ENCODE measurements around the gene APOL2. TPM values are rescaled to one million over a fixed set of nuclear protein-coding genes. Genes with fewer than 3 reads are reported as not detected.

APOL2 gene
- total RNA-seq, 1 donor from 2014 or later: 63.8 TPM

DNA sequence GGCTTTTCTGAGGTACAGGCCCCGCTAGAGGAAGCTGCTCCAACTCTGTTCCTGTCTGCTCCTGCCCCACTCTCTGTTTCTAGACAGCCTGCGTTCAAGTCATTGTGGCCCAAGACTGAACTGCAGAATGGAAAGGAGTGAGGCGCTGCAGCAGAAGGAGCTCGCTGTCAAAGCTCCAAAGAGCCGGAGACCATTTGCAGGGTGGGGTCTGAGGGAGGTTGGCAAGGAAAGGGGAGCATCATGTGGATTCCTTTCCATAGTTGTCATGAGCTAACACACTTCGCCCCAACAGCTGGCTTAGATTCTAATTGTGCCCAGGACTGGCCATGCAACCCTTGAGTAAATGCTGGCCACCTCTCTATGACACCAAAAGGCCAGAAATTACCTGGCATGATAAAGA, 56.5 kb downstream of the APOL2 start:
- H3K36me3 ChIP-seq: no peaks in the 10 kb centered on the region
- H3K9me3 ChIP-seq: no peaks in the 10 kb centered on the region
- no peak for DNase-seq (ENCODE audit: extremely low spot score in 2 of 2)
- no peak for TF ChIP-seq POLR2A (IDR thresholded peaks at IDR 0.05)
- TF ChIP-seq, protein P1, sequence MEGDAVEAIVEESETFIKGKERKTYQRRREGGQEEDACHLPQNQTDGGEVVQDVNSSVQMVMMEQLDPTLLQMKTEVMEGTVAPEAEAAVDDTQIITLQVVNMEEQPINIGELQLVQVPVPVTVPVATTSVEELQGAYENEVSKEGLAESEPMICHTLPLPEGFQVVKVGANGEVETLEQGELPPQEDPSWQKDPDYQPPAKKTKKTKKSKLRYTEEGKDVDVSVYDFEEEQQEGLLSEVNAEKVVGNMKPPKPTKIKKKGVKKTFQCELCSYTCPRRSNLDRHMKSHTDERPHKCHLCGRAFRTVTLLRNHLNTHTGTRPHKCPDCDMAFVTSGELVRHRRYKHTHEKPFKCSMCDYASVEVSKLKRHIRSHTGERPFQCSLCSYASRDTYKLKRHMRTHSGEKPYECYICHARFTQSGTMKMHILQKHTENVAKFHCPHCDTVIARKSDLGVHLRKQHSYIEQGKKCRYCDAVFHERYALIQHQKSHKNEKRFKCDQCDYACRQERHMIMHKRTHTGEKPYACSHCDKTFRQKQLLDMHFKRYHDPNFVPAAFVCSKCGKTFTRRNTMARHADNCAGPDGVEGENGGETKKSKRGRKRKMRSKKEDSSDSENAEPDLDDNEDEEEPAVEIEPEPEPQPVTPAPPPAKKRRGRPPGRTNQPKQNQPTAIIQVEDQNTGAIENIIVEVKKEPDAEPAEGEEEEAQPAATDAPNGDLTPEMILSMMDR (IDR thresholded peaks at IDR 0.05): no peak
- TF ChIP-seq POLR2AphosphoS5 (IDR thresholded peaks at IDR 0.05; ENCODE audit: insufficient read depth in 1 of 2, low read depth in 1 of 2): no peak
- H3K4me3 ChIP-seq: no peak overlapping the region
- H3K27ac ChIP-seq: no peak overlapping the region
- intact Hi-C loops (cut with DNase I): loop anchor here (5.0 kb wide), 1 partner anchor 41 kb away; no protein-coding TSS in a partner anchor
- no peaks in the 10 kb centered on the region for H3K27me3 ChIP-seq
- H3K4me1 ChIP-seq: no peaks in the 10 kb centered on the region

DNA sequence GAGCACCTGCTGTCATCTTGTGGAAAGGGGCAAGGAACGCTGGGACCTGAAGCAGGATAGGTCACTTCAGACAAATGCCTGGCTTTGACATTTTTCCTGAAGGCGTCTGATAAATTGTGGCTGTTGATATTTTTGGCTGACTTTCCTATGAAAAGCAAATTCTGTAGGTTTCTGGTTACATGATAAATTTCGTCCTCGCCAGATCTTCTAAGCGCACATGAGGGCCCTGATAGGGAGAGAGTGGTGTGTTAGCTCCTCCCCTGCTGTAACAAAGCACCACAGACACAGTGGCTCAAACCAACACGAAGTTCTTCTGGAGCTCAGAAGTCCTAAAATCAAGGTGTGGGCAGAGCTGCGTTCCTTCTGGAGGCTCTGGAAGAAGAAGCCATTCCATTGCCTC, 57.3 kb downstream of the APOL2 start:
- Histone ChIP-seq H3K4me1 (no peaks in the 10 kb centered on the region), H3K4me3 (no peak overlapping the region), H3K27me3 (no peaks in the 10 kb centered on the region), H3K36me3 (no peaks in the 10 kb centered on the region), H3K27ac (no peak overlapping the region), H3K9me3 (no peaks in the 10 kb centered on the region)
- intact Hi-C loops (cut with DNase I): loop anchor here (5.0 kb wide), 1 partner anchor 40 kb away; no protein-coding TSS in a partner anchor
- TF ChIP-seq, protein P1 (IDR thresholded peaks at IDR 0.05): no peak
- no peak for TF ChIP-seq POLR2AphosphoS5 (IDR thresholded peaks at IDR 0.05; ENCODE audit: insufficient read depth in 1 of 2, low read depth in 1 of 2)
- TF ChIP-seq POLR2A (IDR thresholded peaks at IDR 0.05): no peak
- no peak for DNase-seq (ENCODE audit: extremely low spot score in 2 of 2)

DNA sequence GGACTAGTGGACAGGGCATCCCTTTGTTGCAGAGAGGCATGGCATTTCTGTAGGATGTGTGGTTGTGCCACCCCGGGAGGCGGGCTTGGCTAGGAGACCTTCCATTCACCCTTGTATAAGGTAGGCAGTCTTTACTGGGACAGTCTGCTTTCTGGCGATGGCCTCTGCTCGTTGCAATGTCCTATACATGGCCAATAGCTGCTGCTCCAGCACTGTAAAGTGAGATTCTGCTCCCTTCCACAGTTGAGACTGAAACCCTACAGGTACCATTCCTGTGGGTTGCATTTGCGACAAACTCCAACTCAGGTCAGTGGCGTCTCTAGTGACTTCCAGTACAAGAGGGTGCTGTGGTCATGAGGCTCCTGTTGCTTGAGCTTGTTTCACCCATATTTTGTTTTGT, 58.4 kb downstream of the APOL2 start:
- Histone ChIP-seq H3K4me1 (no peaks in the 10 kb centered on the region), H3K9me3 (no peaks in the 10 kb centered on the region), H3K27me3 (no peaks in the 10 kb centered on the region), H3K27ac (no peak overlapping the region), H3K36me3 (no peaks in the 10 kb centered on the region), H3K4me3 (no peak overlapping the region)
- DNase-seq (ENCODE audit: extremely low spot score in 2 of 2): no peak
- intact Hi-C loops (cut with DNase I): loop anchor here (5.0 kb wide), 1 partner anchor 39 kb away; no protein-coding TSS in a partner anchor
- TF ChIP-seq POLR2AphosphoS5 (IDR thresholded peaks at IDR 0.05; ENCODE audit: insufficient read depth in 1 of 2, low read depth in 1 of 2): no peak
- TF ChIP-seq, protein P1 (IDR thresholded peaks at IDR 0.05): no peak
- TF ChIP-seq POLR2A (IDR thresholded peaks at IDR 0.05): no peak

DNA sequence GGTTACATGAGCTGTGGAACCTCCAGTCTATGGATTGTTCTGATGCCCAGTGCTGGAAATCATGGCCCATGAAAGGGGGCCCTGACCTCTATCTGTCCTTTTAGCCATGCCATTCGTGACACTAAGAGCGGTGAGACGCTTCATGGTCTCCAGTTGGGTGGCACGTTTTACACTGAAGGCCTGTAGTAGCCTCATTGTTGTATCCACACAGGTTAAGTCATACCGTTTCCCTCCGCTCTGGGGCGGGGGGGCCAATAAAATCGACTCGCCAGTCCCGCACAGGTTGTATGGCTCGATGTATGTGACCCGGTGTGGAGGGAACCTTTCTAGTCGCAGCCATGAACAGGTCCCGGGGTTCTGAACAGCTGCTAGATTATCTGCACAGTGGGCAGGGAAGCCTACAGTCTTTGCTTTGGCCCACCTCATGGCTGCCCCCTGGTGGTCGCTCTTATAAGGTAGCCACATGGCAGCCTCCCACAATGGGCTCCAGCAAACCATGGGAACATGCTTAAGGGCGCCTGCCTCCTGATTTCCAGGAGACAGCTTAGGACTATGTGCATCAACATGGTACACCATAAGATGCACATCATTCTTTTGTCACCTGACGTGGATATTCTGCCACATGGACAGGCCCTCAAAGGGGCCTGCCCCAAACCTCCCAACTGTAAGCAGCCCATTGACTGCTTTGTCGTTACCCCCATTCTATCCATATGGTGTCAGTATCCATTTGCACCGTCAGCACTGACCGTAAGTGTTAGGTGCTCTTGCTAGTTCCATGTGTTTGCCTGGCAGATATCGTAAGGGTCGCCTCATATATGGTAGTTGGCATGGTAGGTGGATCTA, 59.1 kb downstream of the APOL2 start:
- Histone ChIP-seq H3K4me1 (no peaks in the 10 kb centered on the region), H3K9me3 (no peaks in the 10 kb centered on the region), H3K27ac (no peak overlapping the region), H3K36me3 (no peaks in the 10 kb centered on the region), H3K27me3 (no peaks in the 10 kb centered on the region), H3K4me3 (no peak overlapping the region)
- no peak for DNase-seq (ENCODE audit: extremely low spot score in 2 of 2)
- intact Hi-C loops (cut with DNase I): loop anchor here (5.0 kb wide), 1 partner anchor 38 kb away; no protein-coding TSS in a partner anchor
- TF ChIP-seq, protein P1 (IDR thresholded peaks at IDR 0.05): peak; percentile 66 to 94 (median 75)
- TF ChIP-seq POLR2A (IDR thresholded peaks at IDR 0.05) (no peak), POLR2AphosphoS5 (IDR thresholded peaks at IDR 0.05; ENCODE audit: insufficient read depth in 1 of 2, low read depth in 1 of 2) (peak in 1 of 2 donors; percentile 26)

DNA sequence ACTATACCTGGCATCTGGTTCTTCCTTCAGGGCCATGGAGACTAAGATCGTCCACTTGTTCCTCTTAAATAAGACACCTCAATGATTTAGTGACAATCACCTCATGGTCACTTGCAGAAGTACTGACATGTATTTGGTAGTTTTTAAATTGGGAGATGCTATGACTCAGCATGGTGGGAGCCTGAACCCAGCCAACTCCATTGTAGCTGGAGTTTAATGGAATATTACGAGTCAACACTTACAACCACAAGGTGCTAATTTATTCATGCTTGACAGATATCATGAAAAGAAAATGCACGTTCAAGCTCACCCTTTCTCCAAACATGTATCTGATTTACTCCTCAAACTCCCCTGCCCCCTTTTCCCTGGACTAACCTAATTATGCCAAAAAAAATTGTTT, 62.2 kb downstream of the APOL2 start:
- Histone ChIP-seq H3K4me1 (no peaks in the 10 kb centered on the region), H3K4me3 (no peak overlapping the region), H3K27ac (no peak overlapping the region), H3K9me3 (no peaks in the 10 kb centered on the region), H3K36me3 (no peaks in the 10 kb centered on the region), H3K27me3 (no peaks in the 10 kb centered on the region)
- DNase-seq (ENCODE audit: extremely low spot score in 2 of 2): no peak
- TF ChIP-seq, protein P1 (IDR thresholded peaks at IDR 0.05): no peak
- TF ChIP-seq POLR2AphosphoS5 (IDR thresholded peaks at IDR 0.05; ENCODE audit: insufficient read depth in 1 of 2, low read depth in 1 of 2) (no peak), POLR2A (IDR thresholded peaks at IDR 0.05) (no peak)
- intact Hi-C loops (cut with DNase I): no loop called here
